A673 (cell line): ENCODE measurements around the gene REG3A. TPM values are rescaled to one million over a fixed set of nuclear protein-coding genes. Genes with fewer than 3 reads are reported as not detected.

ENCODE experiments used
- BruUV-seq: library from RNA; stranded (reverse); fragments of 400-500 nt; replicated peaks from 2 replicates; lab custom pipeline; 2021; lab: Mats Ljungman, UMichigan
- CTCF ChIA-PET: fragments of 300-600 bp; sonication (Branson Sonifier 250); formaldehyde crosslinking; loops from one replicate; lab custom pipeline; 2022; ENCODE audit warnings: antibody characterized with exemption; lab: Charles Lee
- POLR2A ChIA-PET: fragments of 300-600 bp; sonication (Branson Sonifier 250); formaldehyde crosslinking; loops from one replicate; lab custom pipeline; 2022; ENCODE audit warnings: antibody characterized with exemption; ENCODE audit not compliant: low non-redundant PET; lab: Charles Lee
- DNase-seq: peaks from one replicate; pipeline ENCODE4 v3.0.0-alpha.2; 2015; ENCODE audit warnings: low spot score
- H3K27ac ChIP-seq: fragments of 200-600 bp; sonication (generic); 2 replicates; pipeline ENCODE4 v1.5.1; 2016; ENCODE audit warnings: mixed run types, low read depth, mild to moderate bottlenecking, mixed read lengths, antibody characterized with exemption, low read length; ENCODE audit not compliant: poor library complexity, severe bottlenecking
- H3K27me3 ChIP-seq: fragments of 200-600 bp; sonication (generic); replicated peaks from 2 replicates; pipeline ENCODE4 v1.6.1; 2017; ENCODE audit warnings: mixed run types, low read depth, mild to moderate bottlenecking, mixed read lengths, antibody characterized with exemption, low read length; ENCODE audit not compliant: insufficient read depth, poor library complexity
- H3K36me3 ChIP-seq: fragments of 200-600 bp; sonication (generic); 2 replicates; pipeline ENCODE4 v1.6.1; 2016; ENCODE audit warnings: mixed run types, mild to moderate bottlenecking, mixed read lengths, antibody characterized with exemption, low read length; ENCODE audit not compliant: insufficient read depth, poor library complexity, severe bottlenecking
- H3K4me1 ChIP-seq: fragments of 200-600 bp; sonication (generic); 2 replicates; pipeline ENCODE4 v1.6.1; 2017; ENCODE audit warnings: mixed run types, mild to moderate bottlenecking, mixed read lengths, antibody characterized with exemption, low read length; ENCODE audit not compliant: insufficient read depth, poor library complexity, severe bottlenecking
- H3K4me3 ChIP-seq: fragments of 200-600 bp; sonication (generic); 2 replicates; pipeline ENCODE4 v1.5.1; 2016; ENCODE audit warnings: low read depth, mixed run types, mild to moderate bottlenecking, mixed read lengths, low read length; ENCODE audit not compliant: poor library complexity, severe bottlenecking
- H3K9me3 ChIP-seq: fragments of 200-600 bp; sonication (generic); 2 replicates; pipeline ENCODE4 v1.6.1; 2016; ENCODE audit warnings: mixed run types, low read depth, mild to moderate bottlenecking, mixed read lengths, antibody characterized with exemption, low read length; ENCODE audit not compliant: poor library complexity, severe bottlenecking
- CTCF ChIP-seq: fragments of 300-800, 200-600 bp; sonication (generic); conservative IDR thresholded peaks from 2 replicates; pipeline ENCODE4 v1.5.1; 2017; ENCODE audit warnings: low read depth, mild to moderate bottlenecking, antibody characterized with exemption, low read length, moderate library complexity, mixed read lengths
- EZH2 ChIP-seq: fragments of 200-600 bp; sonication (generic); IDR thresholded peaks from 2 replicates; pipeline ENCODE4 v1.6.1; 2017; ENCODE audit warnings: borderline replicate concordance, low read depth, mild to moderate bottlenecking, mixed read lengths, antibody characterized with exemption, low read length; ENCODE audit not compliant: poor library complexity, severe bottlenecking
- intact Hi-C: fragments of 100-400 bp; cut with micrococcal nuclease; formaldehyde crosslinking; loops from one replicate; pipeline ENCODE4 v1.10.0; 2022; ENCODE audit not compliant: unreplicated experiment
- total RNA-seq: library from RNA; stranded (reverse); gene quantifications from 2 replicates; pipeline ENCODE4 v1.2.3, GENCODE V29; 2021

Gene REG3A
- total RNA-seq, 1 experiment from 2014 or later = not detected

GRCh38 chr2:79171348-79171958 is 11.9 kb upstream of the REG3A start:
- H3K4me1 ChIP-seq = no peaks in the 10 kb centered on the region
- no TSS peak for BruUV-seq
- DNase-seq = no peak

GRCh38 chr2:79162801-79163200 is 3.2 kb upstream of the REG3A start:
- POLR2A ChIA-PET = no interaction called here
- H3K4me1 ChIP-seq = no peaks in the 10 kb centered on the region
- H3K36me3 ChIP-seq = no peaks in the 10 kb centered on the region
- intact Hi-C loops = no loop called here
- H3K27me3 ChIP-seq = peaks cover 3% of the 10 kb centered on the region
- no peak overlapping the region for H3K4me3 ChIP-seq
- CTCF ChIA-PET = no interaction called here
- no peak for TF ChIP-seq CTCF
- TF ChIP-seq EZH2 = no peak
- no TSS peak for BruUV-seq
- no peak overlapping the region for H3K27ac ChIP-seq
- no peak for DNase-seq
- H3K9me3 ChIP-seq = no peaks in the 10 kb centered on the region

More at GRCh38 chr2:79171348-79171958, 11.9 kb upstream of the REG3A start:
- Histone ChIP-seq H3K4me3 (no peak overlapping the region), H3K27me3 (no peaks in the 10 kb centered on the region), H3K36me3 (no peaks in the 10 kb centered on the region), H3K9me3 (no peaks in the 10 kb centered on the region), H3K27ac (no peak overlapping the region)
- POLR2A ChIA-PET = no interaction called here
- CTCF ChIA-PET = no interaction called here
- no peak for TF ChIP-seq EZH2
- no peak for TF ChIP-seq CTCF
- intact Hi-C loops = no loop called here

- Histone ChIP-seq H3K4me3 (no peak overlapping the region), H3K27ac (no peak overlapping the region), H3K4me1 (no peaks in the 10 kb centered on the region), H3K27me3 (peaks cover 3% of the 10 kb centered on the region), H3K9me3 (no peaks in the 10 kb centered on the region), H3K36me3 (no peaks in the 10 kb centered on the region)
- DNase-seq = no peak
- ChIA-PET POLR2A (no interaction called here), CTCF (no interaction called here)
- no peak for TF ChIP-seq CTCF
- no peak for TF ChIP-seq EZH2
- no TSS peak for BruUV-seq
- intact Hi-C loops = no loop called here
These were observed 2.6 kb upstream of the REG3A start for GRCh38 chr2:79162132-79162531.
